Activated B cell treated with CpG ODN at 0.5 μM for 24 hours (primary cell): ENCODE results near the gene CNEP1R1. TPM values are rescaled to one million over a fixed set of nuclear protein-coding genes. Genes with fewer than 3 reads are reported as not detected.

Experiments
- ATAC-seq: fragments of 200-7000 bp; cut with Tn5 transposase; one replicate; pipeline ENCODE4 v1.10.0; 2021; ENCODE audit warnings: low read depth, mild to moderate bottlenecking, moderate library complexity
- CTCF ChIA-PET: fragments of 350-600 bp; sonication (Branson Sonifier 250); formaldehyde crosslinking; loops from one replicate; lab custom pipeline; 2021; ENCODE audit warnings: antibody characterized with exemption; lab: Charles Lee
- POLR2A ChIA-PET: fragments of 350-600 bp; sonication (Branson Sonifier 250); formaldehyde crosslinking; loops from one replicate; lab custom pipeline; 2021; ENCODE audit warnings: antibody characterized with exemption; lab: Charles Lee
- DNase-seq: peaks from one replicate; pipeline ENCODE4 v3.0.0; 2022
- H3K27ac Mint-ChIP-seq: one replicate; pipeline ENCODE4 v1.8.0; 2020; ENCODE audit warnings: mixed read lengths
- H3K27me3 Mint-ChIP-seq: one replicate; pipeline ENCODE4 v1.8.0; 2021; ENCODE audit warnings: mixed read lengths
- H3K36me3 Mint-ChIP-seq: one replicate; pipeline ENCODE4 v1.8.0; 2021; ENCODE audit warnings: low read depth, mixed read lengths
- H3K4me1 Mint-ChIP-seq: one replicate; pipeline ENCODE4 v1.8.0; 2021; ENCODE audit warnings: mixed read lengths
- H3K4me3 Mint-ChIP-seq: one replicate; pipeline ENCODE4 v1.8.0; 2020; ENCODE audit warnings: mild to moderate bottlenecking, mixed read lengths
- H3K9me3 Mint-ChIP-seq: one replicate; pipeline ENCODE4 v1.8.0; 2020; ENCODE audit warnings: mixed read lengths
- CTCF ChIP-seq: fragments of 200-600 bp; IDR thresholded peaks from one replicate; pipeline ENCODE4 v1.8.0; 2022; ENCODE audit warnings: antibody characterized with exemption, mild to moderate bottlenecking
- intact Hi-C: fragments of 100-400 bp; cut with micrococcal nuclease; formaldehyde crosslinking; loops from one replicate; pipeline ENCODE4 v1.15.1; 2024
- total RNA-seq: library from RNA; stranded (reverse); gene quantifications from 2 replicates; pipeline ENCODE4 v1.2.3, GENCODE V29; 2022

The CNEP1R1 gene
- total RNA-seq, 1 donor from 2014 or later = 31.0 TPM

GRCh38 chr16:50043358-50043757 is 18.3 kb downstream of the CNEP1R1 start:
- H3K27ac Mint-ChIP-seq = no peak overlapping the region
- peaks cover 14% of the 10 kb centered on the region for H3K4me1 Mint-ChIP-seq
- peaks cover 9% of the 10 kb centered on the region for H3K27me3 Mint-ChIP-seq
- H3K9me3 Mint-ChIP-seq = no peaks in the 10 kb centered on the region
- ATAC-seq (no peak), DNase-seq (no peak)
- peaks cover 2% of the 10 kb centered on the region for H3K36me3 Mint-ChIP-seq
- POLR2A ChIA-PET = no interaction called here
- intact Hi-C loops = no loop called here
- CTCF ChIA-PET = no interaction called here
- no peak overlapping the region for H3K4me3 Mint-ChIP-seq
- no peak for TF ChIP-seq CTCF

GRCh38 chr16:50045412-50045811 is 20.4 kb downstream of the CNEP1R1 start:
- Mint-ChIP-seq H3K36me3 (no peaks in the 10 kb centered on the region), H3K4me1 (peaks cover 2% of the 10 kb centered on the region), H3K4me3 (no peak overlapping the region), H3K27ac (no peak overlapping the region), H3K9me3 (no peaks in the 10 kb centered on the region), H3K27me3 (peaks cover 9% of the 10 kb centered on the region)
- DNase-seq = no peak
- no peak for ATAC-seq
- intact Hi-C loops = no loop called here
- CTCF ChIA-PET = no interaction called here
- POLR2A ChIA-PET = no interaction called here
- TF ChIP-seq CTCF = no peak

- Mint-ChIP-seq H3K4me3 (no peak overlapping the region), H3K36me3 (no peaks in the 10 kb centered on the region)
- intact Hi-C loops = no loop called here
Observed at GRCh38 chr16:50046853-50047252, 21.8 kb downstream of the CNEP1R1 start.

GRCh38 chr16:50047864-50048263 is 22.8 kb downstream of the CNEP1R1 start:
- no peak for TF ChIP-seq CTCF
- H3K4me3 Mint-ChIP-seq = no peak overlapping the region
- ChIA-PET POLR2A (no interaction called here), CTCF (no interaction called here)
- DNase-seq (no peak), ATAC-seq (no peak)
- no peak overlapping the region for H3K27ac Mint-ChIP-seq
- intact Hi-C loops = no loop called here
- no peaks in the 10 kb centered on the region for H3K36me3 Mint-ChIP-seq
- H3K4me1 Mint-ChIP-seq = no peaks in the 10 kb centered on the region
- H3K27me3 Mint-ChIP-seq = peaks cover 17% of the 10 kb centered on the region
- H3K9me3 Mint-ChIP-seq = peaks cover 5% of the 10 kb centered on the region

More at GRCh38 chr16:50046853-50047252, 21.8 kb downstream of the CNEP1R1 start:
- ATAC-seq (no peak), DNase-seq (no peak)
- no peaks in the 10 kb centered on the region for H3K4me1 Mint-ChIP-seq
- peaks cover 18% of the 10 kb centered on the region for H3K27me3 Mint-ChIP-seq
- H3K27ac Mint-ChIP-seq = no peak overlapping the region
- H3K9me3 Mint-ChIP-seq = no peaks in the 10 kb centered on the region
- no peak for TF ChIP-seq CTCF
- ChIA-PET POLR2A (no interaction called here), CTCF (no interaction called here)

GRCh38 chr16:50050802-50051201 is 25.8 kb downstream of the CNEP1R1 start:
- ATAC-seq = no peak
- Mint-ChIP-seq H3K4me1 (no peaks in the 10 kb centered on the region), H3K27ac (no peak overlapping the region), H3K27me3 (peaks cover 11% of the 10 kb centered on the region), H3K9me3 (peaks cover 10% of the 10 kb centered on the region), H3K36me3 (no peaks in the 10 kb centered on the region), H3K4me3 (no peak overlapping the region)
- intact Hi-C loops = no loop called here
- TF ChIP-seq CTCF = no peak
- no peak for DNase-seq
- ChIA-PET CTCF (no interaction called here), POLR2A (no interaction called here)
